AG04449 (cell line): ENCODE measurements around the gene RAB27B.

Experiments
- CTCF ChIA-PET: fragments of 350-600 bp; formaldehyde crosslinking; extraction: SDS; loops from one replicate; lab custom pipeline; 2021; ENCODE audit warnings: antibody characterized with exemption; lab: Yijun Ruan, JAX
- POLR2A ChIA-PET: fragments of 400-600, 350-600 bp; formaldehyde crosslinking; extraction: SDS; loops from one replicate; lab custom pipeline; 2020; ENCODE audit warnings: antibody characterized with exemption, inconsistent platforms; lab: Yijun Ruan, JAX
- DNase-seq: peaks from one replicate; pipeline ENCODE4 v3.0.0-alpha.2; 2010; ENCODE audit warnings: low read depth, low spot score
- H3K4me3 ChIP-seq: 2 replicates; pipeline ENCODE4 v1.5.1; 2011; ENCODE audit warnings: low read depth, mild to moderate bottlenecking, control low read depth, low read length
- CTCF ChIP-seq: IDR thresholded peaks from one replicate; pipeline ENCODE4 v1.5.1; 2011; ENCODE audit warnings: mild to moderate bottlenecking, moderate library complexity, low read length, control low read depth, inconsistent platforms; ENCODE audit not compliant: insufficient read depth; ENCODE audit errors: missing control alignments

The RAB27B gene

GRCh38 chr18:54835944-54836343 lies 7.7 kb downstream of the RAB27B start:
- no peak for DNase-seq
- POLR2A ChIA-PET, result no interaction called here
- TF ChIP-seq CTCF, result no peak
- CTCF ChIA-PET, result no interaction called here
- H3K4me3 ChIP-seq, result no peak overlapping the region

- ChIA-PET CTCF (no interaction called here), POLR2A (no interaction called here)
These were observed 15.0 kb downstream of the RAB27B start for GRCh38 chr18:54843314-54843713.

GRCh38 chr18:54845787-54846186 lies 17.5 kb downstream of the RAB27B start:
- ChIA-PET POLR2A (no interaction called here), CTCF (no interaction called here)
- no peak overlapping the region for H3K4me3 ChIP-seq

More at GRCh38 chr18:54843314-54843713, 15.0 kb downstream of the RAB27B start:
- no peak for TF ChIP-seq CTCF
- no peak for DNase-seq
- no peak overlapping the region for H3K4me3 ChIP-seq

GRCh38 chr18:54848121-54848520 lies 19.8 kb downstream of the RAB27B start:
- H3K4me3 ChIP-seq, result no peak overlapping the region
- DNase-seq, result no peak
- ChIA-PET CTCF (interaction anchor here (1.4 kb wide), 1 partner anchor 169 kb away, joined by 4 read pairs; no protein-coding TSS in a partner anchor), POLR2A (interaction anchor here (1.1 kb wide), 1 partner anchor 9 kb away, joined by 3 read pairs; no protein-coding TSS in a partner anchor)
- TF ChIP-seq CTCF, result no peak

More at GRCh38 chr18:54845787-54846186, 17.5 kb downstream of the RAB27B start:
- no peak for DNase-seq
- no peak for TF ChIP-seq CTCF

GRCh38 chr18:54849683-54850082 lies 21.4 kb downstream of the RAB27B start:
- CTCF ChIA-PET, result no interaction called here

GRCh38 chr18:54850598-54850997 lies 22.3 kb downstream of the RAB27B start:
- H3K4me3 ChIP-seq, result no peak overlapping the region
- no peak for DNase-seq
- no peak for TF ChIP-seq CTCF
- POLR2A ChIA-PET, result no interaction called here
- CTCF ChIA-PET, result no interaction called here

More at GRCh38 chr18:54849683-54850082, 21.4 kb downstream of the RAB27B start:
- DNase-seq, result no peak
- POLR2A ChIA-PET, result no interaction called here
- no peak overlapping the region for H3K4me3 ChIP-seq
- no peak for TF ChIP-seq CTCF
